ENCODE data around the gene PXMP2.

- TF ChIP-seq POLR2A (IDR thresholded peaks at IDR 0.05; ENCODE audit: low read depth, low read length), result no peak
- TF ChIP-seq TAF1 (IDR thresholded peaks at IDR 0.05; ENCODE audit: borderline replicate concordance, low read depth, low read length), result no peak
- no peak for TF ChIP-seq POLR2AphosphoS5 (IDR thresholded peaks at IDR 0.05; ENCODE audit: low read depth, low read length)
Measured at GRCh38 chr12:132642846-132643835, 44.2 kb upstream of the PXMP2 start.

Measured in GM12892 (cell line).